ENCODE data around the gene GMCL1.
"Not testable (repeated sequence)": the region's sequence is repeated elsewhere in the genome, so short reads cannot be mapped to it uniquely, and the experiment has no call there.

The GMCL1 gene

GRCh38 chr2:69829256-69830044 is at the start of gene GMCL1:
GMCL1 (plus strand) TSS chr2:69829660; CDS start chr2:69829893, 233 bp downstream.
- peak; percentile 95 for DNase-seq

GRCh38 chr2:69780921-69781320 is 48.5 kb upstream of the GMCL1 start:
- DNase-seq, result no peak

GRCh38 chr2:69781321-69782248 is 47.9 kb upstream of the GMCL1 start:
- no peak for DNase-seq

GRCh38 chr2:69784228-69784627 is 45.2 kb upstream of the GMCL1 start:
- DNase-seq, result no peak

- DNase-seq, result no peak
Observed at GRCh38 chr2:69785358-69785757, 44.1 kb upstream of the GMCL1 start.

- no peak for DNase-seq
Observed at GRCh38 chr2:69786052-69786560, 43.4 kb upstream of the GMCL1 start.

- peak; percentile 74 for DNase-seq
Observed at GRCh38 chr2:69789175-69789721, 40.2 kb upstream of the GMCL1 start.

- DNase-seq, result no peak
Observed at GRCh38 chr2:69789772-69790600, 39.5 kb upstream of the GMCL1 start.

- no peak for DNase-seq
Observed at GRCh38 chr2:69790601-69790959, 38.9 kb upstream of the GMCL1 start.

- DNase-seq, result no peak
Observed at GRCh38 chr2:69791045-69791444, 38.4 kb upstream of the GMCL1 start.

GRCh38 chr2:69796174-69796573 is 33.3 kb upstream of the GMCL1 start:
- no peak for DNase-seq

- DNase-seq, result no peak
Observed at GRCh38 chr2:69797235-69797634, 32.2 kb upstream of the GMCL1 start.

- no peak for DNase-seq
Observed at GRCh38 chr2:69797836-69798289, 31.6 kb upstream of the GMCL1 start.

- peak; percentile 36 for DNase-seq
Observed at GRCh38 chr2:69798290-69798908, 31.1 kb upstream of the GMCL1 start.

GRCh38 chr2:69798909-69799526 is 30.4 kb upstream of the GMCL1 start:
- no peak for DNase-seq

GRCh38 chr2:69801745-69802290 is 27.6 kb upstream of the GMCL1 start:
- DNase-seq, result no peak

GRCh38 chr2:69802781-69803367 is 26.6 kb upstream of the GMCL1 start:
- not testable (repeated sequence) for DNase-seq

- DNase-seq, result no peak
Observed at GRCh38 chr2:69804416-69804815, 25.0 kb upstream of the GMCL1 start.

- no peak for DNase-seq
Observed at GRCh38 chr2:69805887-69806286, 23.6 kb upstream of the GMCL1 start.

- DNase-seq, result no peak
Observed at GRCh38 chr2:69807821-69808540, 21.5 kb upstream of the GMCL1 start.

Data from HCEC 1CT (cell line).